MCF 10A (cell line): ENCODE results near the gene SORCS1. TPM values are rescaled to one million over a fixed set of nuclear protein-coding genes. Genes with fewer than 3 reads are reported as not detected.

Experiments used
- BruUV-seq: library from RNA; stranded (reverse); fragments of 400-500 nt; replicated peaks from 2 replicates; lab custom pipeline; 2021; lab: Mats Ljungman, UMichigan
- CTCF ChIA-PET: fragments of 300-600 bp; sonication (Branson Sonifier 250); formaldehyde crosslinking; extraction: SDS; loops from one replicate; lab custom pipeline; 2021; ENCODE audit warnings: antibody characterized with exemption, inconsistent platforms; lab: Yijun Ruan, JAX
- POLR2A ChIA-PET: fragments of 300-600, 350-650 bp; sonication (Branson Sonifier 250); formaldehyde crosslinking; extraction: SDS; loops from one replicate; lab custom pipeline; 2020; ENCODE audit warnings: antibody characterized with exemption, inconsistent platforms; lab: Yijun Ruan, JAX
- DNase-seq: peaks from one replicate; pipeline ENCODE4 v3.0.0-alpha.2; 2018; ENCODE audit not compliant: unreplicated experiment
- H3K27ac Mint-ChIP-seq: one replicate; pipeline ENCODE4 v1.8.0; 2022; ENCODE audit warnings: mild to moderate bottlenecking, low read depth, mixed read lengths; ENCODE audit not compliant: unreplicated experiment
- H3K27me3 Mint-ChIP-seq: one replicate; pipeline ENCODE4 v1.8.0; 2022; ENCODE audit warnings: mixed read lengths; ENCODE audit not compliant: insufficient read depth, unreplicated experiment
- H3K36me3 Mint-ChIP-seq: one replicate; pipeline ENCODE4 v1.8.0; 2022; ENCODE audit warnings: mild to moderate bottlenecking, moderate library complexity, mixed read lengths; ENCODE audit not compliant: insufficient read depth, unreplicated experiment
- H3K4me1 Mint-ChIP-seq: one replicate; pipeline ENCODE4 v1.8.0; 2022; ENCODE audit warnings: mixed read lengths; ENCODE audit not compliant: insufficient read depth, unreplicated experiment
- H3K4me3 Mint-ChIP-seq: one replicate; pipeline ENCODE4 v1.8.0; 2022; ENCODE audit warnings: mild to moderate bottlenecking, moderate library complexity, mixed read lengths; ENCODE audit not compliant: unreplicated experiment
- H3K9me3 Mint-ChIP-seq: one replicate; pipeline ENCODE4 v1.8.0; 2022; ENCODE audit warnings: mixed read lengths; ENCODE audit not compliant: unreplicated experiment
- intact Hi-C: fragments of 100-400 bp; cut with micrococcal nuclease; formaldehyde crosslinking; loops from 2 replicates; pipeline ENCODE4 v1.14.1; 2022
- total RNA-seq: library from RNA; stranded (reverse); gene quantifications from 2 replicates; pipeline ENCODE4 v1.2.3, GENCODE V29; 2022
- TF ChIP-seq, protein P1 (sequence below): fragments of 200-600 bp; IDR thresholded peaks from one replicate; pipeline ENCODE4 v1.8.0; 2022; ENCODE audit warnings: antibody characterized with exemption, mild to moderate bottlenecking; ENCODE audit not compliant: unreplicated experiment

The SORCS1 gene
- total RNA-seq, 1 experiment from 2014 or later: 0.54 TPM

DNA sequence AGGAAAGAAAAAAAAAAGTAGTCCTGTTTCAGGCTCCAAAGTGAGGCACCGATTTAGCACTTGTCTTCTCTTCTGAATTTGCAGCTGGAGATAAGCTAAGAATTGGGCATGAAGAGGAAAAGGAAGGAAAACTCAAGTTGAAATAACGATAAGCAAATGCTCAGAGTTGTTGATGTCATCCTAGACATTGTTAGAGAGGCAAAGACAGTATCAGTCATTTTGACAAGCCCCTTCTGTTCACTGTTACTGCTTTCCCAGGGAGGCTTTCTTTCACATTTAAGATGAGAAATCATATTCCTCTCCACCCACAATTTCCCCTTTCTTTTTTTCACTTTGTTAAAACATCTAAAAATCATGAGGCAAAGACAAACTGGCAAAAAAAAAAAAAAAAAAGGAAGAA lies 41.8 kb downstream of the SORCS1 start:
- Mint-ChIP-seq H3K27me3 (no peaks in the 10 kb centered on the region), H3K9me3 (no peaks in the 10 kb centered on the region), H3K4me1 (peaks cover 4% of the 10 kb centered on the region), H3K27ac (no peak overlapping the region), H3K36me3 (no peaks in the 10 kb centered on the region), H3K4me3 (no peak overlapping the region)
- CTCF ChIA-PET: interaction anchor here (0.6 to 0.7 kb wide), 2 partner anchors 844 to 1727 kb away, joined by 3 to 4 read pairs; no protein-coding TSS in a partner anchor
- DNase-seq: no peak
- POLR2A ChIA-PET: no interaction called here
- intact Hi-C loops: no loop called here
- TF ChIP-seq, protein P1, sequence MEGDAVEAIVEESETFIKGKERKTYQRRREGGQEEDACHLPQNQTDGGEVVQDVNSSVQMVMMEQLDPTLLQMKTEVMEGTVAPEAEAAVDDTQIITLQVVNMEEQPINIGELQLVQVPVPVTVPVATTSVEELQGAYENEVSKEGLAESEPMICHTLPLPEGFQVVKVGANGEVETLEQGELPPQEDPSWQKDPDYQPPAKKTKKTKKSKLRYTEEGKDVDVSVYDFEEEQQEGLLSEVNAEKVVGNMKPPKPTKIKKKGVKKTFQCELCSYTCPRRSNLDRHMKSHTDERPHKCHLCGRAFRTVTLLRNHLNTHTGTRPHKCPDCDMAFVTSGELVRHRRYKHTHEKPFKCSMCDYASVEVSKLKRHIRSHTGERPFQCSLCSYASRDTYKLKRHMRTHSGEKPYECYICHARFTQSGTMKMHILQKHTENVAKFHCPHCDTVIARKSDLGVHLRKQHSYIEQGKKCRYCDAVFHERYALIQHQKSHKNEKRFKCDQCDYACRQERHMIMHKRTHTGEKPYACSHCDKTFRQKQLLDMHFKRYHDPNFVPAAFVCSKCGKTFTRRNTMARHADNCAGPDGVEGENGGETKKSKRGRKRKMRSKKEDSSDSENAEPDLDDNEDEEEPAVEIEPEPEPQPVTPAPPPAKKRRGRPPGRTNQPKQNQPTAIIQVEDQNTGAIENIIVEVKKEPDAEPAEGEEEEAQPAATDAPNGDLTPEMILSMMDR: no peak
- BruUV-seq: no TSS peak

DNA sequence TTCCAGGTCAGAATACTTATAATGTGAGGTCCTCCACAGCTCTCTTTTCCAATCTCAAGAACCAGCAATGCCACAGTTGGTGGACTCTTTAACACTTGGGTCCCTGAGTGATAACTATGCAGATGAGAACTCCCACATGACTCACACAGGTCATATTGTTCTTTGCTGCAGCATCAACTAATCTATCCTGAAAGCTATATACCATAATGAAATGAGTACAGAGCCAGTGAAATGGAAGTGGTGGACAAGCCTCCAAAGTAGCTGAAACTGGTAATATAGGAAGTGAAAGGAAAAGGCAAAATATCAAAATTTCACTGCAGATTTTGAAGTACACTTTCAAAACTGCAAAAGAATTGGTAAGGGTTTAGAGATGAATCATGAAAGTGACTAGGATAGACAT lies 45.6 kb downstream of the SORCS1 start:
- Mint-ChIP-seq H3K27me3 (no peaks in the 10 kb centered on the region), H3K36me3 (no peaks in the 10 kb centered on the region), H3K4me1 (no peaks in the 10 kb centered on the region), H3K27ac (no peak overlapping the region), H3K4me3 (no peak overlapping the region), H3K9me3 (no peaks in the 10 kb centered on the region)
- intact Hi-C loops: no loop called here
- TF ChIP-seq, protein P1: no peak
- no peak for DNase-seq
- ChIA-PET POLR2A (no interaction called here), CTCF (interaction anchor here (0.6 kb wide), 1 partner anchor 17 kb away, joined by 3 read pairs; no protein-coding TSS in a partner anchor)
- BruUV-seq: no TSS peak

DNA sequence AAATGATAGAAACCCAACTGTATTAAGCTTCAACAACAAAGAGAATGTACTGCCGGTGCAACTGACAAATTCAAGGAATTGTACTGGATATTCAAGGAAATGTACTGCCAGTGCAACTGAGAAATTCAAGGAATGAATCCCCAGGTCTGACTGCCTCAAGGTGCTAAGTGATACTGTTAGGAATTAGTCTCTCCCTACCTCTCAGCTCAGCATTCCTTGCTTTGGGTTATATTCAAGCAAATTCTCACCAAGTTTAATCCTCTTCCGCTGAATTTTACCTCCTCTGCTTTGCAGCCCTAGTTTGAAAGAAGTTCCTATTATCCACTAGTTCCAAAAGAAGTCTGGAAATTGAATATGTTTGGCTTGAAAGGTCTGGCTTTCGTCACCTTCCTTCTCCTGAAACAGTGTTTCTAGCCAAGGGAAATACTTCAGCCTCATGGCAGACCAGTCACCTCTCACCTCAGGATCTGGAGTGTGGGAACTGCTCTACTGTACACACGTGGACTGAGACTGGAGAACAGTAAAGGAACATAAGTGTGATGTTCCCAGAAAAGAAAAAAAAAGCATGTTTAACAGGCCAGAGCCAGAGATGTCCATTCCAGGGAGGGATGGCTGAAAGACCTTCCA lies 60.4 kb downstream of the SORCS1 start:
- POLR2A ChIA-PET: no interaction called here
- no peak overlapping the region for H3K4me3 Mint-ChIP-seq
- no peaks in the 10 kb centered on the region for H3K4me1 Mint-ChIP-seq

More for the DNA sequence above, 60.4 kb downstream of the SORCS1 start:
- TF ChIP-seq, protein P1: no peak
- BruUV-seq: no TSS peak
- no peaks in the 10 kb centered on the region for H3K27me3 Mint-ChIP-seq
- H3K9me3 Mint-ChIP-seq: no peaks in the 10 kb centered on the region
- H3K27ac Mint-ChIP-seq: no peak overlapping the region
- DNase-seq: no peak
- no peaks in the 10 kb centered on the region for H3K36me3 Mint-ChIP-seq
- CTCF ChIA-PET: interaction anchor here (0.6 kb wide), 1 partner anchor 439 kb away, joined by 3 read pairs; no protein-coding TSS in a partner anchor
- intact Hi-C loops: no loop called here
